ENCODE measurements around the gene MACROD2. TPM values are rescaled to one million over a fixed set of nuclear protein-coding genes. Genes with fewer than 3 reads are reported as not detected.

The MACROD2 gene
- total RNA-seq, 4 donors from 2014 or later: 12.6 to 60.3 (median 18.9) TPM

- H3K9me3 ChIP-seq: no peaks in the 10 kb centered on the region
- no peaks in the 10 kb centered on the region for H3K36me3 ChIP-seq
- 86% methylated on average over 2 of the region's 2 CpGs for WGBS
- H3K4me3 ChIP-seq: no peak overlapping the region
- TF ChIP-seq EP300 (IDR thresholded peaks at IDR 0.05) (no peak), POLR2A (IDR thresholded peaks at IDR 0.05) (no peak), POLR2AphosphoS5 (IDR thresholded peaks at IDR 0.05) (no peak)
- TF ChIP-seq, protein P1, sequence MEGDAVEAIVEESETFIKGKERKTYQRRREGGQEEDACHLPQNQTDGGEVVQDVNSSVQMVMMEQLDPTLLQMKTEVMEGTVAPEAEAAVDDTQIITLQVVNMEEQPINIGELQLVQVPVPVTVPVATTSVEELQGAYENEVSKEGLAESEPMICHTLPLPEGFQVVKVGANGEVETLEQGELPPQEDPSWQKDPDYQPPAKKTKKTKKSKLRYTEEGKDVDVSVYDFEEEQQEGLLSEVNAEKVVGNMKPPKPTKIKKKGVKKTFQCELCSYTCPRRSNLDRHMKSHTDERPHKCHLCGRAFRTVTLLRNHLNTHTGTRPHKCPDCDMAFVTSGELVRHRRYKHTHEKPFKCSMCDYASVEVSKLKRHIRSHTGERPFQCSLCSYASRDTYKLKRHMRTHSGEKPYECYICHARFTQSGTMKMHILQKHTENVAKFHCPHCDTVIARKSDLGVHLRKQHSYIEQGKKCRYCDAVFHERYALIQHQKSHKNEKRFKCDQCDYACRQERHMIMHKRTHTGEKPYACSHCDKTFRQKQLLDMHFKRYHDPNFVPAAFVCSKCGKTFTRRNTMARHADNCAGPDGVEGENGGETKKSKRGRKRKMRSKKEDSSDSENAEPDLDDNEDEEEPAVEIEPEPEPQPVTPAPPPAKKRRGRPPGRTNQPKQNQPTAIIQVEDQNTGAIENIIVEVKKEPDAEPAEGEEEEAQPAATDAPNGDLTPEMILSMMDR (IDR thresholded peaks at IDR 0.05): no peak
- no peaks in the 10 kb centered on the region for H3K27me3 ChIP-seq
- no peak for DNase-seq (ENCODE audit: low spot score in 2 of 2)
- no peak overlapping the region for H3K27ac ChIP-seq
- no peaks in the 10 kb centered on the region for H3K4me1 ChIP-seq
Observed at GRCh38 chr20:15618110-15618509, 1622.8 kb downstream of the MACROD2 start.

DNA sequence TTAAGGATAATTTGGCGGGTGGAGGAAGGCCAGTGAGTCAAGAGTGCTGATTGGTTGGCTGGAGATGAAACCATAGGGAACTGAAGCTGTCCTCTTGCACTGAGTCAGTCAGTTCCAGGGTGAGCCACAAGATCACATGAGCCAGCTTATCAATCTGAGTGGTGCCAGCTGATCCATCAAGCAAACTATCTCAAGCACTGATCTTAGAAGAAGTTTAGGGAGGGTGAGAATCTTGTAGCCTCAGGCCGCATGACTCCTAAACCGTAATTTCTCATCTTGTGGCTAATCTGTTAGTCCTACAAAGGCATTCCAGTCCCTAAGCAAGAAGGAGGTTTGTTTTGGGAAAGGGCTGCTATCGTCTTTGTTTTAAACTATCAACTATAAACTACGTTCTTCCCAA lies 1623.6 kb downstream of the MACROD2 start:
- WGBS: 60% methylated on average over 5 of the region's 5 CpGs
- H3K4me1 ChIP-seq: no peaks in the 10 kb centered on the region
- H3K9me3 ChIP-seq: no peaks in the 10 kb centered on the region
- H3K4me3 ChIP-seq: no peak overlapping the region
- TF ChIP-seq EP300 (IDR thresholded peaks at IDR 0.05): no peak
- no peak for TF ChIP-seq POLR2A (IDR thresholded peaks at IDR 0.05)
- TF ChIP-seq, protein P1 (IDR thresholded peaks at IDR 0.05): no peak
- no peak for TF ChIP-seq POLR2AphosphoS5 (IDR thresholded peaks at IDR 0.05)
- H3K27me3 ChIP-seq: no peaks in the 10 kb centered on the region
- DNase-seq (ENCODE audit: low spot score in 2 of 2): no peak
- H3K36me3 ChIP-seq: no peaks in the 10 kb centered on the region
- H3K27ac ChIP-seq: no peak overlapping the region

GRCh38 chr20:15619341-15619740 lies 1624.0 kb downstream of the MACROD2 start:
- H3K4me1 ChIP-seq: no peaks in the 10 kb centered on the region
- TF ChIP-seq POLR2A (IDR thresholded peaks at IDR 0.05) (no peak), POLR2AphosphoS5 (IDR thresholded peaks at IDR 0.05) (no peak), EP300 (IDR thresholded peaks at IDR 0.05) (no peak)
- TF ChIP-seq, protein P1 (IDR thresholded peaks at IDR 0.05): no peak
- 90% methylated on average over 4 of the region's 4 CpGs for WGBS

GRCh38 chr20:15619816-15620215 lies 1624.5 kb downstream of the MACROD2 start:
- TF ChIP-seq POLR2AphosphoS5 (IDR thresholded peaks at IDR 0.05) (no peak), POLR2A (IDR thresholded peaks at IDR 0.05) (no peak), EP300 (IDR thresholded peaks at IDR 0.05) (no peak)
- TF ChIP-seq, protein P1 (IDR thresholded peaks at IDR 0.05): no peak
- 88% methylated on average over 6 of the region's 6 CpGs for WGBS
- Histone ChIP-seq H3K27me3 (no peaks in the 10 kb centered on the region), H3K4me1 (no peaks in the 10 kb centered on the region), H3K36me3 (no peaks in the 10 kb centered on the region), H3K27ac (no peak overlapping the region), H3K4me3 (no peak overlapping the region), H3K9me3 (no peaks in the 10 kb centered on the region)
- DNase-seq (ENCODE audit: low spot score in 2 of 2): no peak

More at GRCh38 chr20:15619341-15619740, 1624.0 kb downstream of the MACROD2 start:
- Histone ChIP-seq H3K36me3 (no peaks in the 10 kb centered on the region), H3K27ac (no peak overlapping the region), H3K9me3 (no peaks in the 10 kb centered on the region), H3K4me3 (no peak overlapping the region), H3K27me3 (no peaks in the 10 kb centered on the region)
- DNase-seq (ENCODE audit: low spot score in 2 of 2): no peak

DNA sequence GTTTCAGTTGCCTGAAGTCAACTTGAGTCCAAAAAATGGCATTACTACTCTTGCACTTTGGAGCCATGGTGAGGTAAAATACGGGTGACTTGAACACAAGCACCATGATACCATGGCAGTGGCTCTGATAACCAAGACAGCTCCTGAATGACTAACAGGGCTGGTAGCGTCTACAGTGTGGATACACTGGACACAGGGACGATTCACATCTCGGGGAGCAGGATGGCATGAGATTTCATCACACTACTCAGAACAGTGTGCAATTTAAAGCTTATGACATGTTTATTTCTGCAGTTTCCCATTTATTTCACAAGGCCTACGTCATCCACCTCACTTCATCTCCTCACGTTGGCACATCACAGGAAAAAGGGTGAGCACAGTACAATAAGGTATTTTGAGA lies 1627.1 kb downstream of the MACROD2 start:
- no peaks in the 10 kb centered on the region for H3K36me3 ChIP-seq
- H3K9me3 ChIP-seq: no peaks in the 10 kb centered on the region
- DNase-seq (ENCODE audit: low spot score in 2 of 2): no peak
- no peak overlapping the region for H3K27ac ChIP-seq
- no peaks in the 10 kb centered on the region for H3K4me1 ChIP-seq
- no peak overlapping the region for H3K4me3 ChIP-seq
- H3K27me3 ChIP-seq: no peaks in the 10 kb centered on the region
- TF ChIP-seq, protein P1 (IDR thresholded peaks at IDR 0.05): no peak
- TF ChIP-seq EP300 (IDR thresholded peaks at IDR 0.05): no peak
- TF ChIP-seq POLR2AphosphoS5 (IDR thresholded peaks at IDR 0.05): no peak
- TF ChIP-seq POLR2A (IDR thresholded peaks at IDR 0.05): no peak
- WGBS: 94% methylated on average over 6 of the region's 6 CpGs

Data from suprapubic skin (tissue), 4 donors.